GM23338 (cell line): Measurements from ENCODE around the gene GDPD2. TPM values are rescaled to one million over a fixed set of nuclear protein-coding genes. Genes with fewer than 3 reads are reported as not detected.
A peak's percentile ranks its signal among the peaks of the same experiment; 100 is the strongest.

Experiments
- ATAC-seq: fragments of 200-7000 bp; cut with Tn5 transposase; 3 replicates; pipeline ENCODE4 v1.9.1; 2020
- DNase-seq: peaks from one replicate; pipeline ENCODE4 v3.0.0-alpha.2; 2015; ENCODE audit warnings: low spot score
- H2AFZ ChIP-seq: fragments of 200-600 bp; sonication (generic); 2 replicates; pipeline ENCODE4 v1.8.0; 2016; ENCODE audit warnings: antibody characterized with exemption, mild to moderate bottlenecking, moderate library complexity
- H3F3A ChIP-seq: fragments of 200-600 bp; sonication (generic); replicated peaks from 2 replicates; pipeline ENCODE4 v1.8.0; 2017; ENCODE audit warnings: antibody characterized with exemption, mixed run types, low read depth
- H3K27ac ChIP-seq: fragments of 200-600 bp; sonication (generic); 2 replicates; pipeline ENCODE4 v1.6.1; 2016; ENCODE audit warnings: low read depth
- H3K27me3 ChIP-seq: fragments of 200-600 bp; sonication (generic); 2 replicates; pipeline ENCODE4 v1.8.0; 2016; ENCODE audit warnings: mild to moderate bottlenecking, mixed run types, moderate library complexity; ENCODE audit not compliant: insufficient read depth
- H3K36me3 ChIP-seq: fragments of 200-600 bp; sonication (generic); 2 replicates; pipeline ENCODE4 v1.8.0; 2016; ENCODE audit warnings: mild to moderate bottlenecking; ENCODE audit not compliant: insufficient read depth
- H3K4me1 ChIP-seq: fragments of 200-600 bp; sonication (generic); 2 replicates; pipeline ENCODE4 v1.8.0; 2016; ENCODE audit warnings: mild to moderate bottlenecking, moderate library complexity; ENCODE audit not compliant: insufficient read depth
- H3K4me2 ChIP-seq: fragments of 200-600 bp; sonication (generic); 2 replicates; pipeline ENCODE4 v1.7.1; 2017; ENCODE audit warnings: mixed run types
- H3K4me3 ChIP-seq: fragments of 200-600 bp; sonication (generic); 2 replicates; pipeline ENCODE4 v1.6.1; 2016; ENCODE audit warnings: mixed run types
- H3K79me2 ChIP-seq: fragments of 200-600 bp; sonication (generic); replicated peaks from 2 replicates; pipeline ENCODE4 v1.8.0; 2017; ENCODE audit warnings: mild to moderate bottlenecking; ENCODE audit not compliant: insufficient read depth
- H3K9me2 ChIP-seq: fragments of 200-600 bp; sonication (generic); 2 replicates; pipeline ENCODE4 v1.8.0; 2017; ENCODE audit not compliant: insufficient read depth
- H4K20me1 ChIP-seq: fragments of 200-600 bp; sonication (generic); replicated peaks from 2 replicates; pipeline ENCODE4 v1.8.0; 2017; ENCODE audit warnings: mild to moderate bottlenecking; ENCODE audit not compliant: insufficient read depth
- H3K27ac Mint-ChIP-seq: 2 replicates; pipeline ENCODE4 v1.8.0; 2020; ENCODE audit warnings: inconsistent platforms, mild to moderate bottlenecking, moderate library complexity, mixed read lengths
- H3K27me3 Mint-ChIP-seq: 3 replicates; pipeline ENCODE4 v1.8.0; 2022; ENCODE audit warnings: low read depth, mild to moderate bottlenecking, moderate library complexity, mixed read lengths, inconsistent platforms; ENCODE audit not compliant: insufficient read depth, poor library complexity
- H3K36me3 Mint-ChIP-seq: 3 replicates; pipeline ENCODE4 v1.8.0; 2021; ENCODE audit warnings: low read depth, mild to moderate bottlenecking, inconsistent platforms, moderate library complexity, mixed read lengths
- H3K4me1 Mint-ChIP-seq: 3 replicates; pipeline ENCODE4 v1.8.0; 2020; ENCODE audit warnings: mild to moderate bottlenecking, inconsistent platforms, mixed read lengths
- H3K4me3 Mint-ChIP-seq: 3 replicates; pipeline ENCODE4 v1.8.0; 2021; ENCODE audit warnings: moderate library complexity, mild to moderate bottlenecking, inconsistent platforms, mixed read lengths
- H3K9me3 Mint-ChIP-seq: 3 replicates; pipeline ENCODE4 v1.8.0; 2020; ENCODE audit warnings: moderate library complexity, mild to moderate bottlenecking, inconsistent platforms, mixed read lengths
- CREB1 ChIP-seq: fragments of 250-450 bp; sonication (Bioruptor Pico); IDR thresholded peaks from 2 replicates; pipeline ENCODE4 v1.5.0; 2020; ENCODE audit warnings: low read depth, mild to moderate bottlenecking, moderate library complexity
- EZH2 ChIP-seq: fragments of 200-600 bp; sonication (generic); IDR thresholded peaks from one replicate; pipeline ENCODE4 v1.8.0; 2017; ENCODE audit warnings: antibody characterized with exemption, mild to moderate bottlenecking, low read depth; ENCODE audit not compliant: unreplicated experiment
- EZH2phosphoT487 ChIP-seq: fragments of 200-600 bp; sonication (generic); IDR thresholded peaks from one replicate; pipeline ENCODE4 v1.8.1; 2018; ENCODE audit warnings: antibody characterized with exemption; ENCODE audit not compliant: unreplicated experiment
- JUNB ChIP-seq: IDR thresholded peaks from one replicate; pipeline ENCODE4 v1.6.1; 2016; ENCODE audit warnings: antibody characterized with exemption; ENCODE audit not compliant: unreplicated experiment
- NANOG ChIP-seq: IDR thresholded peaks from 2 replicates; pipeline ENCODE4 v1.6.1; 2016; ENCODE audit warnings: antibody characterized with exemption, borderline replicate concordance
- POLR2AphosphoS5 ChIP-seq: IDR thresholded peaks from 2 replicates; pipeline ENCODE4 v1.6.1; 2016; ENCODE audit warnings: antibody characterized with exemption, low read depth
- STAT1 ChIP-seq: IDR thresholded peaks from one replicate; pipeline ENCODE4 v1.6.1; 2016; ENCODE audit warnings: antibody characterized with exemption; ENCODE audit not compliant: unreplicated experiment
- ZNF114 ChIP-seq: fragments of 250-450 bp; sonication (Bioruptor Pico); IDR thresholded peaks from 2 replicates; pipeline ENCODE4 v1.5.0; 2020; ENCODE audit warnings: mild to moderate bottlenecking, moderate library complexity
- ZNF331 ChIP-seq: fragments of 250-450 bp; sonication (Bioruptor Pico); IDR thresholded peaks from 2 replicates; pipeline ENCODE4 v1.5.0; 2020; ENCODE audit warnings: low read depth, mild to moderate bottlenecking, moderate library complexity
- polyA plus RNA-seq: library from polyadenylated mRNA; unstranded; fragments of >200 nt; fragmentation: Nextera tagmentation; extraction: Ambion mirVana; gene quantifications from 2 replicates; pipeline ENCODE4 v1.2.1, GENCODE V29; 2016
- total RNA-seq: library from RNA; depleted of rRNA; stranded (reverse); fragments of >200 nt; shearing (Covaris generic); gene quantifications from 2 replicates; pipeline ENCODE4 v1.2.3, GENCODE V29; 2014
- TF ChIP-seq, protein P1 (sequence below): fragments of 250-450 bp; sonication (Bioruptor Pico); IDR thresholded peaks from 2 replicates; pipeline ENCODE4 v1.5.0; 2020; ENCODE audit warnings: mild to moderate bottlenecking, moderate library complexity
- TF ChIP-seq, protein P2 (sequence below): IDR thresholded peaks from 2 replicates; pipeline ENCODE4 v1.6.1; 2016; ENCODE audit warnings: antibody characterized with exemption
- TF ChIP-seq, protein P3 (sequence below): IDR thresholded peaks from one replicate; pipeline ENCODE4 v1.6.1; 2018; ENCODE audit warnings: antibody characterized with exemption; ENCODE audit not compliant: unreplicated experiment
- TF ChIP-seq, protein P4 (sequence below), 2 experiments: fragments of 200-600 bp in 1 of 2; sonication (generic) in 1 of 2; conservative IDR thresholded peaks; 2 replicates each; pipeline versions ENCODE4 v1.5.1 to v1.6.1; 2016 to 2017; ENCODE audit warnings: antibody characterized with exemption in 2 of 2, low read depth in 2 of 2, mild to moderate bottlenecking in 2 of 2, moderate library complexity in 1 of 2

Gene GDPD2
- total and polyA plus RNA-seq, 2 experiments from 2014 or later = 5.2 to 11.3 TPM

DNA sequence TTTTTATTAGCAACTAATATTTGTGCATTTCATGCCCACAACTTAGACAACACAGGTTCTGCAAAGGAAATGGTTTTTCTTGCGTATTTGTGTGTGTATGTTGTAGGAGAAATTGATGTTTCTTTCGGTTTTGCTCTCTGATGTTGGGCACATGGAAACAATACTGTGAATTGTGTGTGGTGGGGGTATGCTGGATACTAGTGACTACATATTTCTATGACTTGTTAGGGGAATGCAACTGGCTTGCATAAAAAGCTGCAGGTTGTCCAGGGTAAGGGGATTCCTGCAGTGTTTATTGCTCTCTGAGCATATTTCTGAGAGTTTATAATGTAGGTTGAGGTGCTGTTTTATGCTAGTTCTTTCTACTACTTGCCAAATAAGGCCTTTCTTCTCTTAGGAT lies 33.1 kb downstream of the GDPD2 start:
- no peaks in the 10 kb centered on the region for H3K9me2 ChIP-seq
- H3K27ac ChIP-seq = peak overlapping the region; percentile 95; the same call in 1 of the 2 replicates
- peaks cover 61% of the 10 kb centered on the region for H3K79me2 ChIP-seq
- H3K36me3 ChIP-seq = peaks cover 7% of the 10 kb centered on the region; the same call in 1 of the 2 replicates
- Mint-ChIP-seq H3K4me3 (peak overlapping the region; percentile 95), H3K9me3 (no peaks in the 10 kb centered on the region; the same call in 2 of the 3 replicates), H3K27me3 (peaks cover 4% of the 10 kb centered on the region), H3K27ac (no peak overlapping the region; the same call in 1 of the 2 replicates), H3K36me3 (peaks cover 32% of the 10 kb centered on the region), H3K4me1 (peaks cover 46% of the 10 kb centered on the region)
- H3K4me2 ChIP-seq = peak overlapping the region; percentile 90
- DNase-seq = no peak
- H3K4me3 ChIP-seq = peak overlapping the region; percentile 82
- H4K20me1 ChIP-seq = peaks cover 27% of the 10 kb centered on the region
- peaks cover 17% of the 10 kb centered on the region; the same call in 1 of the 2 replicates for H3K4me1 ChIP-seq
- TF ChIP-seq, protein P1, sequence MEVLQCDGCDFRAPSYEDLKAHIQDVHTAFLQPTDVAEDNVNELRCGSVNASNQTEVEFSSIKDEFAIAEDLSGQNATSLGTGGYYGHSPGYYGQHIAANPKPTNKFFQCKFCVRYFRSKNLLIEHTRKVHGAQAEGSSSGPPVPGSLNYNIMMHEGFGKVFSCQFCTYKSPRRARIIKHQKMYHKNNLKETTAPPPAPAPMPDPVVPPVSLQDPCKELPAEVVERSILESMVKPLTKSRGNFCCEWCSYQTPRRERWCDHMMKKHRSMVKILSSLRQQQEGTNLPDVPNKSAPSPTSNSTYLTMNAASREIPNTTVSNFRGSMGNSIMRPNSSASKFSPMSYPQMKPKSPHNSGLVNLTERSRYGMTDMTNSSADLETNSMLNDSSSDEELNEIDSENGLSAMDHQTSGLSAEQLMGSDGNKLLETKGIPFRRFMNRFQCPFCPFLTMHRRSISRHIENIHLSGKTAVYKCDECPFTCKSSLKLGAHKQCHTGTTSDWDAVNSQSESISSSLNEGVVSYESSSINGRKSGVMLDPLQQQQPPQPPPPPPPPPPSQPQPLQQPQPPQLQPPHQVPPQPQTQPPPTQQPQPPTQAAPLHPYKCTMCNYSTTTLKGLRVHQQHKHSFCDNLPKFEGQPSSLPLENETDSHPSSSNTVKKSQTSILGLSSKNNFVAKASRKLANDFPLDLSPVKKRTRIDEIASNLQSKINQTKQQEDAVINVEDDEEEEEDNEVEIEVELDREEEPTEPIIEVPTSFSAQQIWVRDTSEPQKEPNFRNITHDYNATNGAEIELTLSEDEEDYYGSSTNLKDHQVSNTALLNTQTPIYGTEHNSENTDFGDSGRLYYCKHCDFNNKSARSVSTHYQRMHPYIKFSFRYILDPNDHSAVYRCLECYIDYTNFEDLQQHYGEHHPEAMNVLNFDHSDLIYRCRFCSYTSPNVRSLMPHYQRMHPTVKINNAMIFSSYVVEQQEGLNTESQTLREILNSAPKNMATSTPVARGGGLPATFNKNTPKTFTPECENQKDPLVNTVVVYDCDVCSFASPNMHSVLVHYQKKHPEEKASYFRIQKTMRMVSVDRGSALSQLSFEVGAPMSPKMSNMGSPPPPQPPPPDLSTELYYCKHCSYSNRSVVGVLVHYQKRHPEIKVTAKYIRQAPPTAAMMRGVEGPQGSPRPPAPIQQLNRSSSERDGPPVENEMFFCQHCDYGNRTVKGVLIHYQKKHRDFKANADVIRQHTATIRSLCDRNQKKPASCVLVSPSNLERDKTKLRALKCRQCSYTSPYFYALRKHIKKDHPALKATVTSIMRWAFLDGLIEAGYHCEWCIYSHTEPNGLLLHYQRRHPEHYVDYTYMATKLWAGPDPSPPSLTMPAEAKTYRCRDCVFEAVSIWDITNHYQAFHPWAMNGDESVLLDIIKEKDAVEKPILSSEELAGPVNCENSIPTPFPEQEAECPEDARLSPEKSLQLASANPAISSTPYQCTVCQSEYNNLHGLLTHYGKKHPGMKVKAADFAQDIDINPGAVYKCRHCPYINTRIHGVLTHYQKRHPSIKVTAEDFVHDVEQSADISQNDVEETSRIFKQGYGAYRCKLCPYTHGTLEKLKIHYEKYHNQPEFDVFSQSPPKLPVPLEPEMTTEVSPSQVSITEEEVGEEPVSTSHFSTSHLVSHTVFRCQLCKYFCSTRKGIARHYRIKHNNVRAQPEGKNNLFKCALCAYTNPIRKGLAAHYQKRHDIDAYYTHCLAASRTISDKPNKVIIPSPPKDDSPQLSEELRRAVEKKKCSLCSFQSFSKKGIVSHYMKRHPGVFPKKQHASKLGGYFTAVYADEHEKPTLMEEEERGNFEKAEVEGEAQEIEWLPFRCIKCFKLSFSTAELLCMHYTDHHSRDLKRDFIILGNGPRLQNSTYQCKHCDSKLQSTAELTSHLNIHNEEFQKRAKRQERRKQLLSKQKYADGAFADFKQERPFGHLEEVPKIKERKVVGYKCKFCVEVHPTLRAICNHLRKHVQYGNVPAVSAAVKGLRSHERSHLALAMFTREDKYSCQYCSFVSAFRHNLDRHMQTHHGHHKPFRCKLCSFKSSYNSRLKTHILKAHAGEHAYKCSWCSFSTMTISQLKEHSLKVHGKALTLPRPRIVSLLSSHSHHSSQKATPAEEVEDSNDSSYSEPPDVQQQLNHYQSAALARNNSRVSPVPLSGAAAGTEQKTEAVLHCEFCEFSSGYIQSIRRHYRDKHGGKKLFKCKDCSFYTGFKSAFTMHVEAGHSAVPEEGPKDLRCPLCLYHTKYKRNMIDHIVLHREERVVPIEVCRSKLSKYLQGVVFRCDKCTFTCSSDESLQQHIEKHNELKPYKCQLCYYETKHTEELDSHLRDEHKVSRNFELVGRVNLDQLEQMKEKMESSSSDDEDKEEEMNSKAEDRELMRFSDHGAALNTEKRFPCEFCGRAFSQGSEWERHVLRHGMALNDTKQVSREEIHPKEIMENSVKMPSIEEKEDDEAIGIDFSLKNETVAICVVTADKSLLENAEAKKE (CRISPR knock-in tag) = no peak
- TF ChIP-seq ZNF331 (CRISPR knock-in tag) = no peak
- no peak for TF ChIP-seq ZNF114 (CRISPR knock-in tag)
- TF ChIP-seq, protein P2, sequence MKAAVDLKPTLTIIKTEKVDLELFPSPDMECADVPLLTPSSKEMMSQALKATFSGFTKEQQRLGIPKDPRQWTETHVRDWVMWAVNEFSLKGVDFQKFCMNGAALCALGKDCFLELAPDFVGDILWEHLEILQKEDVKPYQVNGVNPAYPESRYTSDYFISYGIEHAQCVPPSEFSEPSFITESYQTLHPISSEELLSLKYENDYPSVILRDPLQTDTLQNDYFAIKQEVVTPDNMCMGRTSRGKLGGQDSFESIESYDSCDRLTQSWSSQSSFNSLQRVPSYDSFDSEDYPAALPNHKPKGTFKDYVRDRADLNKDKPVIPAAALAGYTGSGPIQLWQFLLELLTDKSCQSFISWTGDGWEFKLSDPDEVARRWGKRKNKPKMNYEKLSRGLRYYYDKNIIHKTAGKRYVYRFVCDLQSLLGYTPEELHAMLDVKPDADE = no peak
- no peak for TF ChIP-seq EZH2phosphoT487
- no peak for TF ChIP-seq EZH2
- no peak for TF ChIP-seq JUNB
- TF ChIP-seq, protein P3, sequence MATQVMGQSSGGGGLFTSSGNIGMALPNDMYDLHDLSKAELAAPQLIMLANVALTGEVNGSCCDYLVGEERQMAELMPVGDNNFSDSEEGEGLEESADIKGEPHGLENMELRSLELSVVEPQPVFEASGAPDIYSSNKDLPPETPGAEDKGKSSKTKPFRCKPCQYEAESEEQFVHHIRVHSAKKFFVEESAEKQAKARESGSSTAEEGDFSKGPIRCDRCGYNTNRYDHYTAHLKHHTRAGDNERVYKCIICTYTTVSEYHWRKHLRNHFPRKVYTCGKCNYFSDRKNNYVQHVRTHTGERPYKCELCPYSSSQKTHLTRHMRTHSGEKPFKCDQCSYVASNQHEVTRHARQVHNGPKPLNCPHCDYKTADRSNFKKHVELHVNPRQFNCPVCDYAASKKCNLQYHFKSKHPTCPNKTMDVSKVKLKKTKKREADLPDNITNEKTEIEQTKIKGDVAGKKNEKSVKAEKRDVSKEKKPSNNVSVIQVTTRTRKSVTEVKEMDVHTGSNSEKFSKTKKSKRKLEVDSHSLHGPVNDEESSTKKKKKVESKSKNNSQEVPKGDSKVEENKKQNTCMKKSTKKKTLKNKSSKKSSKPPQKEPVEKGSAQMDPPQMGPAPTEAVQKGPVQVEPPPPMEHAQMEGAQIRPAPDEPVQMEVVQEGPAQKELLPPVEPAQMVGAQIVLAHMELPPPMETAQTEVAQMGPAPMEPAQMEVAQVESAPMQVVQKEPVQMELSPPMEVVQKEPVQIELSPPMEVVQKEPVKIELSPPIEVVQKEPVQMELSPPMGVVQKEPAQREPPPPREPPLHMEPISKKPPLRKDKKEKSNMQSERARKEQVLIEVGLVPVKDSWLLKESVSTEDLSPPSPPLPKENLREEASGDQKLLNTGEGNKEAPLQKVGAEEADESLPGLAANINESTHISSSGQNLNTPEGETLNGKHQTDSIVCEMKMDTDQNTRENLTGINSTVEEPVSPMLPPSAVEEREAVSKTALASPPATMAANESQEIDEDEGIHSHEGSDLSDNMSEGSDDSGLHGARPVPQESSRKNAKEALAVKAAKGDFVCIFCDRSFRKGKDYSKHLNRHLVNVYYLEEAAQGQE = no peak
- TF ChIP-seq, protein P4, sequence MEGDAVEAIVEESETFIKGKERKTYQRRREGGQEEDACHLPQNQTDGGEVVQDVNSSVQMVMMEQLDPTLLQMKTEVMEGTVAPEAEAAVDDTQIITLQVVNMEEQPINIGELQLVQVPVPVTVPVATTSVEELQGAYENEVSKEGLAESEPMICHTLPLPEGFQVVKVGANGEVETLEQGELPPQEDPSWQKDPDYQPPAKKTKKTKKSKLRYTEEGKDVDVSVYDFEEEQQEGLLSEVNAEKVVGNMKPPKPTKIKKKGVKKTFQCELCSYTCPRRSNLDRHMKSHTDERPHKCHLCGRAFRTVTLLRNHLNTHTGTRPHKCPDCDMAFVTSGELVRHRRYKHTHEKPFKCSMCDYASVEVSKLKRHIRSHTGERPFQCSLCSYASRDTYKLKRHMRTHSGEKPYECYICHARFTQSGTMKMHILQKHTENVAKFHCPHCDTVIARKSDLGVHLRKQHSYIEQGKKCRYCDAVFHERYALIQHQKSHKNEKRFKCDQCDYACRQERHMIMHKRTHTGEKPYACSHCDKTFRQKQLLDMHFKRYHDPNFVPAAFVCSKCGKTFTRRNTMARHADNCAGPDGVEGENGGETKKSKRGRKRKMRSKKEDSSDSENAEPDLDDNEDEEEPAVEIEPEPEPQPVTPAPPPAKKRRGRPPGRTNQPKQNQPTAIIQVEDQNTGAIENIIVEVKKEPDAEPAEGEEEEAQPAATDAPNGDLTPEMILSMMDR (conservative IDR thresholded peaks at IDR 0.05; ENCODE audit: low read depth in 2 of 2) = no peak
- TF ChIP-seq NANOG = no peak
- no peak for TF ChIP-seq POLR2AphosphoS5
- no peak for TF ChIP-seq STAT1
- TF ChIP-seq CREB1 (CRISPR knock-in tag) = no peak
- no peaks in the 10 kb centered on the region for H3F3A ChIP-seq
- no peak overlapping the region for H2AFZ ChIP-seq
- H3K27me3 ChIP-seq = no peaks in the 10 kb centered on the region
- ATAC-seq = no peak
